ENCODE measurements around the gene ZNF232.
"Not testable (repeated sequence)": the region's sequence is repeated elsewhere in the genome, so short reads cannot be mapped to it uniquely, and the experiment has no call there.

The ZNF232 gene

GRCh38 chr17:5135726-5136579, 24.3 kb upstream of the ZNF232 start:
- no peaks in the 10 kb centered on the region for H3K36me3 ChIP-seq (replicated peaks; ENCODE audit: insufficient read depth, low read length)
- no peaks in the 10 kb centered on the region for H3K9me2 ChIP-seq (replicated peaks; ENCODE audit: insufficient read depth, low read length)
- H3K9ac ChIP-seq (ENCODE audit: low read length): no peak overlapping the region
- H3K79me2 ChIP-seq (ENCODE audit: low read length): no peaks in the 10 kb centered on the region
- TF ChIP-seq EZH2 (optimal IDR thresholded peaks at IDR 0.05; ENCODE audit: low read depth, low read length) (no peak), EZH2phosphoT487 (IDR thresholded peaks at IDR 0.05; ENCODE audit: low read length) (no peak), CTCF (IDR thresholded peaks at IDR 0.05; ENCODE audit: low read length) (no peak)
- H3K9me3 ChIP-seq (replicated peaks; ENCODE audit: insufficient read depth, low read length): no peaks in the 10 kb centered on the region
- no peak overlapping the region for H2AFZ ChIP-seq (ENCODE audit: low read length)
- H3K4me3 ChIP-seq (ENCODE audit: low read length): no peak overlapping the region
- no peaks in the 10 kb centered on the region for H3F3A ChIP-seq (ENCODE audit: insufficient read depth, low read length)
- no peaks in the 10 kb centered on the region for H3K4me1 ChIP-seq (ENCODE audit: low read length)
- no peak overlapping the region for H3K27ac ChIP-seq (ENCODE audit: low read length)
- H4K20me1 ChIP-seq (ENCODE audit: insufficient read depth, low read length): no peaks in the 10 kb centered on the region
- no peaks in the 10 kb centered on the region; the same call in 1 of the 2 replicates for H3K27me3 ChIP-seq (replicated peaks; ENCODE audit: insufficient read depth, low read length)
- H3K4me2 ChIP-seq (ENCODE audit: low read depth, low read length): no peak overlapping the region
- no peak for DNase-seq

- not testable (repeated sequence) for H3K79me2 ChIP-seq (ENCODE audit: low read length); H3F3A ChIP-seq (ENCODE audit: insufficient read depth, low read length); H3K9me3 ChIP-seq (replicated peaks; ENCODE audit: insufficient read depth, low read length); H3K4me1 ChIP-seq (ENCODE audit: low read length); H3K9ac ChIP-seq (ENCODE audit: low read length); H3K9me2 ChIP-seq (replicated peaks; ENCODE audit: insufficient read depth, low read length); H3K4me3 ChIP-seq (ENCODE audit: low read length); H2AFZ ChIP-seq (ENCODE audit: low read length); H3K36me3 ChIP-seq (replicated peaks; ENCODE audit: insufficient read depth, low read length); H3K27ac ChIP-seq (ENCODE audit: low read length); DNase-seq; H3K27me3 ChIP-seq (replicated peaks; ENCODE audit: insufficient read depth, low read length); H3K4me2 ChIP-seq (ENCODE audit: low read depth, low read length); H4K20me1 ChIP-seq (ENCODE audit: insufficient read depth, low read length)
These were observed 23.5 kb upstream of the ZNF232 start for GRCh38 chr17:5135131-5135712.

GRCh38 chr17:5134571-5134970, 22.9 kb upstream of the ZNF232 start:
- H3K79me2 ChIP-seq (ENCODE audit: low read length); H3K4me1 ChIP-seq (ENCODE audit: low read length); H4K20me1 ChIP-seq (ENCODE audit: insufficient read depth, low read length); H3K4me2 ChIP-seq (ENCODE audit: low read depth, low read length); DNase-seq; H3K36me3 ChIP-seq (replicated peaks; ENCODE audit: insufficient read depth, low read length); H3K27ac ChIP-seq (ENCODE audit: low read length); H2AFZ ChIP-seq (ENCODE audit: low read length); H3F3A ChIP-seq (ENCODE audit: insufficient read depth, low read length); H3K27me3 ChIP-seq (replicated peaks; ENCODE audit: insufficient read depth, low read length); H3K9ac ChIP-seq (ENCODE audit: low read length); H3K9me3 ChIP-seq (replicated peaks; ENCODE audit: insufficient read depth, low read length); H3K9me2 ChIP-seq (replicated peaks; ENCODE audit: insufficient read depth, low read length); H3K4me3 ChIP-seq (ENCODE audit: low read length): not testable (repeated sequence)

- H3K9me2 ChIP-seq (replicated peaks; ENCODE audit: insufficient read depth, low read length); DNase-seq; H3K79me2 ChIP-seq (ENCODE audit: low read length); H3K9me3 ChIP-seq (replicated peaks; ENCODE audit: insufficient read depth, low read length); H3K36me3 ChIP-seq (replicated peaks; ENCODE audit: insufficient read depth, low read length); H3K9ac ChIP-seq (ENCODE audit: low read length); H3K4me3 ChIP-seq (ENCODE audit: low read length); H4K20me1 ChIP-seq (ENCODE audit: insufficient read depth, low read length); H3K27ac ChIP-seq (ENCODE audit: low read length); H3F3A ChIP-seq (ENCODE audit: insufficient read depth, low read length); H3K4me2 ChIP-seq (ENCODE audit: low read depth, low read length); H2AFZ ChIP-seq (ENCODE audit: low read length); H3K4me1 ChIP-seq (ENCODE audit: low read length): not testable (repeated sequence)
- peaks cover 11% of the 10 kb centered on the region; the same call in 1 of the 2 replicates for H3K27me3 ChIP-seq (replicated peaks; ENCODE audit: insufficient read depth, low read length)
These were observed 22.3 kb upstream of the ZNF232 start for GRCh38 chr17:5133961-5134360.
